Breast epithelium (tissue), 3 donors: ENCODE data around the gene QSOX1.

Experiments used
- POLR2A ChIP-seq: fragments of 450-650 bp; IDR thresholded peaks from one replicate; pipeline ENCODE4 v1.6.1; 2016; ENCODE audit warnings: antibody characterized with exemption, mild to moderate bottlenecking, moderate library complexity
- POLR2AphosphoS5 ChIP-seq, 3 donors: sonication (generic); formaldehyde crosslinking; IDR thresholded peaks; one replicate each; pipeline ENCODE4 v1.6.1; 2017; ENCODE audit warnings: antibody characterized with exemption in 3 of 3
- TF ChIP-seq, protein P1 (sequence below), 3 donors: fragments of 450-650 bp; IDR thresholded peaks; one replicate each; pipeline ENCODE4 v1.5.1; 2016 to 2017; ENCODE audit warnings: antibody characterized with exemption in 3 of 3, mild to moderate bottlenecking in 3 of 3, moderate library complexity in 3 of 3

DNA sequence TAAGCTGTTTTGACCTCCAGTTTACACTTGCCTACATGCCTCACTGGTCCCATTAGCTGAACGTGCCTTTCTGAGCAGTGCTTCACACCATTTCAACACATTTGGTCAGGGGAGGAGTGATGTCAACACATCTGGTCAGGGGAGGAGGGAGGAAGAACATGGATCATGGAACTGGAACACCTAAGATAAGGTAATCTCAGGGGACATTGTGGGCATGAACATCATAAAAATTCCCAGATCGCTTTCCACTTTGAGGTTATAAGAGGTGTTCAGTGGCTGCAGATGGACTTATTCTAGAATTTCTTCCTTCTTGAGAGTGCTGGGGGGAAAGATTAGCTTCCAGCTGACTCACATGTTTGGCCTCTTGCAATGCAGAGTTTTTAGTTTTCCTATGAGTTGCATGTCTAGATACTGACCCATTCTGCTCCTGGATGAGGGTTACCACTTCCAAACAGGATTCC lies 2.0 kb downstream of the QSOX1 start:
- TF ChIP-seq POLR2A: no peak
- TF ChIP-seq, protein P1, sequence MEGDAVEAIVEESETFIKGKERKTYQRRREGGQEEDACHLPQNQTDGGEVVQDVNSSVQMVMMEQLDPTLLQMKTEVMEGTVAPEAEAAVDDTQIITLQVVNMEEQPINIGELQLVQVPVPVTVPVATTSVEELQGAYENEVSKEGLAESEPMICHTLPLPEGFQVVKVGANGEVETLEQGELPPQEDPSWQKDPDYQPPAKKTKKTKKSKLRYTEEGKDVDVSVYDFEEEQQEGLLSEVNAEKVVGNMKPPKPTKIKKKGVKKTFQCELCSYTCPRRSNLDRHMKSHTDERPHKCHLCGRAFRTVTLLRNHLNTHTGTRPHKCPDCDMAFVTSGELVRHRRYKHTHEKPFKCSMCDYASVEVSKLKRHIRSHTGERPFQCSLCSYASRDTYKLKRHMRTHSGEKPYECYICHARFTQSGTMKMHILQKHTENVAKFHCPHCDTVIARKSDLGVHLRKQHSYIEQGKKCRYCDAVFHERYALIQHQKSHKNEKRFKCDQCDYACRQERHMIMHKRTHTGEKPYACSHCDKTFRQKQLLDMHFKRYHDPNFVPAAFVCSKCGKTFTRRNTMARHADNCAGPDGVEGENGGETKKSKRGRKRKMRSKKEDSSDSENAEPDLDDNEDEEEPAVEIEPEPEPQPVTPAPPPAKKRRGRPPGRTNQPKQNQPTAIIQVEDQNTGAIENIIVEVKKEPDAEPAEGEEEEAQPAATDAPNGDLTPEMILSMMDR (IDR thresholded peaks at IDR 0.05): no peak
- TF ChIP-seq POLR2AphosphoS5 (IDR thresholded peaks at IDR 0.05): no peak
